ENCODE results near the gene DBI.
"Not testable (repeated sequence)": the region's sequence is repeated elsewhere in the genome, so short reads cannot be mapped to it uniquely, and the experiment has no call there.

The DBI gene

GRCh38 chr2:119387381-119388129, 20.8 kb downstream of the DBI start:
- in situ Hi-C loops (cut with MboI; ENCODE audit: low pct_unique_long_range_greater_than_20kb, low sequenced_read_pairs) = no loop called here
- DNase-seq = peak; percentile 79

GRCh38 chr2:119389615-119390306, 23.0 kb downstream of the DBI start:
- in situ Hi-C loops (cut with MboI; ENCODE audit: low pct_unique_long_range_greater_than_20kb, low sequenced_read_pairs) = no loop called here
- peak; percentile 55 for DNase-seq

- DNase-seq = no peak
- in situ Hi-C loops (cut with MboI; ENCODE audit: low pct_unique_long_range_greater_than_20kb, low sequenced_read_pairs) = no loop called here
Observed at GRCh38 chr2:119393971-119394748, 27.4 kb downstream of the DBI start.

- in situ Hi-C loops (cut with MboI; ENCODE audit: low pct_unique_long_range_greater_than_20kb, low sequenced_read_pairs) = no loop called here
- DNase-seq = no peak
Observed at GRCh38 chr2:119397196-119397595, 30.4 kb downstream of the DBI start.

GRCh38 chr2:119402106-119402505, 35.3 kb downstream of the DBI start:
- in situ Hi-C loops (cut with MboI; ENCODE audit: low pct_unique_long_range_greater_than_20kb, low sequenced_read_pairs) = no loop called here
- no peak for DNase-seq

GRCh38 chr2:119402645-119403560, 36.1 kb downstream of the DBI start:
- in situ Hi-C loops (cut with MboI; ENCODE audit: low pct_unique_long_range_greater_than_20kb, low sequenced_read_pairs) = no loop called here
- DNase-seq = no peak

- DNase-seq; in situ Hi-C loops (cut with MboI; ENCODE audit: low pct_unique_long_range_greater_than_20kb, low sequenced_read_pairs): not testable (repeated sequence)
Observed at GRCh38 chr2:119403618-119404017, 36.8 kb downstream of the DBI start.

GRCh38 chr2:119405151-119405550, 38.4 kb downstream of the DBI start:
- in situ Hi-C loops (cut with MboI; ENCODE audit: low pct_unique_long_range_greater_than_20kb, low sequenced_read_pairs) = no loop called here
- no peak for DNase-seq

GRCh38 chr2:119407430-119408220, 40.8 kb downstream of the DBI start:
- in situ Hi-C loops (cut with MboI; ENCODE audit: low pct_unique_long_range_greater_than_20kb, low sequenced_read_pairs) = no loop called here
- DNase-seq = peak; percentile 87

- in situ Hi-C loops (cut with MboI; ENCODE audit: low pct_unique_long_range_greater_than_20kb, low sequenced_read_pairs) = no loop called here
- no peak for DNase-seq
Observed at GRCh38 chr2:119408221-119408619, 41.4 kb downstream of the DBI start.

GRCh38 chr2:119409506-119409905, 42.7 kb downstream of the DBI start:
- in situ Hi-C loops (cut with MboI; ENCODE audit: low pct_unique_long_range_greater_than_20kb, low sequenced_read_pairs) = no loop called here
- DNase-seq = no peak

- in situ Hi-C loops (cut with MboI; ENCODE audit: low pct_unique_long_range_greater_than_20kb, low sequenced_read_pairs) = loop anchor here (10.0 kb wide), 1 partner anchor 60 kb away; no protein-coding TSS in a partner anchor
- peak; percentile 38 for DNase-seq
Observed at GRCh38 chr2:119414894-119415293, 48.1 kb downstream of the DBI start.

- no peak for DNase-seq
- in situ Hi-C loops (cut with MboI; ENCODE audit: low pct_unique_long_range_greater_than_20kb, low sequenced_read_pairs) = loop anchor here (10.0 kb wide), 1 partner anchor 59 kb away; no protein-coding TSS in a partner anchor
Observed at GRCh38 chr2:119415630-119416029, 48.9 kb downstream of the DBI start.

- in situ Hi-C loops (cut with MboI; ENCODE audit: low pct_unique_long_range_greater_than_20kb, low sequenced_read_pairs) = loop anchor here (10.0 kb wide), 1 partner anchor 58 kb away; no protein-coding TSS in a partner anchor
- DNase-seq = no peak
Observed at GRCh38 chr2:119416299-119416923, 49.6 kb downstream of the DBI start.

- no peak for DNase-seq
- in situ Hi-C loops (cut with MboI; ENCODE audit: low pct_unique_long_range_greater_than_20kb, low sequenced_read_pairs) = loop anchor here (10.0 kb wide), 1 partner anchor 57 kb away; no protein-coding TSS in a partner anchor
Observed at GRCh38 chr2:119417908-119418307, 51.1 kb downstream of the DBI start.

- DNase-seq = no peak
- in situ Hi-C loops (cut with MboI; ENCODE audit: low pct_unique_long_range_greater_than_20kb, low sequenced_read_pairs) = loop anchor here (10.0 kb wide), 1 partner anchor 56 kb away; no protein-coding TSS in a partner anchor
Observed at GRCh38 chr2:119419065-119419464, 52.3 kb downstream of the DBI start.

- in situ Hi-C loops (cut with MboI; ENCODE audit: low pct_unique_long_range_greater_than_20kb, low sequenced_read_pairs) = loop anchor here (10.0 kb wide), 1 partner anchor 55 kb away; no protein-coding TSS in a partner anchor
- DNase-seq = no peak
Observed at GRCh38 chr2:119419803-119420508, 53.2 kb downstream of the DBI start.

Measured in KBM-7 (cell line).